Prostate gland (tissue), 2 donors: ENCODE results near the gene GP9. TPM values are rescaled to one million over a fixed set of nuclear protein-coding genes. Genes with fewer than 3 reads are reported as not detected.
"Not testable (repeated sequence)": the region's sequence is repeated elsewhere in the genome, so short reads cannot be mapped to it uniquely, and the experiment has no call there.

ENCODE experiments used
- DNase-seq: peaks from one replicate; pipeline ENCODE4 v3.0.0-alpha.2; 2019; ENCODE audit warnings: low spot score
- H3K27ac ChIP-seq, 2 donors: fragments of 200-600 bp; sonication (generic); 2 replicates each; pipeline ENCODE4 v1.5.1; 2017 to 2019
- H3K27me3 ChIP-seq: fragments of 200-600 bp; sonication (generic); replicated peaks from 2 replicates; pipeline ENCODE4 v1.5.1; 2019; ENCODE audit not compliant: insufficient read depth
- H3K36me3 ChIP-seq, 2 donors: fragments of 200-600 bp; sonication (generic); 1 replicate in 1 of 2; 2 replicates in 1 of 2; pipeline versions ENCODE4 v1.5.1 to v1.8.1; 2017 to 2019
- H3K4me1 ChIP-seq: fragments of 200-600 bp; sonication (generic); replicated peaks from 2 replicates; pipeline ENCODE4 v1.5.1; 2019
- H3K4me3 ChIP-seq, 2 donors: fragments of 200-600 bp; sonication (generic); 2 replicates each; pipeline ENCODE4 v1.5.1; 2017 to 2019
- H3K9me3 ChIP-seq: fragments of 200-600 bp; sonication (generic); 2 replicates; pipeline ENCODE4 v1.5.1; 2017
- POLR2A ChIP-seq: fragments of 450-650 bp; IDR thresholded peaks from one replicate; pipeline ENCODE4 v1.6.1; 2016; ENCODE audit warnings: antibody characterized with exemption, mild to moderate bottlenecking
- POLR2AphosphoS5 ChIP-seq: sonication (generic); formaldehyde crosslinking; IDR thresholded peaks from one replicate; pipeline ENCODE4 v1.6.1; 2017; ENCODE audit warnings: antibody characterized with exemption
- WGBS: methylation state at CpG from one replicate; pipeline ENCODE4 v1.1.5; 2018; 5-methylcytosine and 5-hydroxymethylcytosine counted together
- intact Hi-C: fragments of 100-400 bp; cut with DNase I; formaldehyde crosslinking; loops from one replicate; pipeline ENCODE4 v1.14.2; 2022
- total RNA-seq, 2 donors: library from RNA; depleted of rRNA; stranded (reverse); fragments of >200 nt; gene quantifications; one replicate each; pipeline ENCODE4 v1.1.0, GENCODE V29; 2016
- TF ChIP-seq, protein P1 (sequence below), 4 experiments: fragments of 200-600 bp in 2 of 4; fragments of 450-650 bp in 2 of 4; sonication (generic) in 2 of 4; IDR thresholded peaks; 1 replicate in 3 of 4; 2 replicates in 1 of 4; pipeline ENCODE4 v1.5.1; 2016 to 2019; ENCODE audit warnings: antibody characterized with exemption in 4 of 4, mild to moderate bottlenecking in 2 of 4, moderate library complexity in 2 of 4

Gene GP9
- total RNA-seq, 2 donors from 2014 or later: not detected

DNA sequence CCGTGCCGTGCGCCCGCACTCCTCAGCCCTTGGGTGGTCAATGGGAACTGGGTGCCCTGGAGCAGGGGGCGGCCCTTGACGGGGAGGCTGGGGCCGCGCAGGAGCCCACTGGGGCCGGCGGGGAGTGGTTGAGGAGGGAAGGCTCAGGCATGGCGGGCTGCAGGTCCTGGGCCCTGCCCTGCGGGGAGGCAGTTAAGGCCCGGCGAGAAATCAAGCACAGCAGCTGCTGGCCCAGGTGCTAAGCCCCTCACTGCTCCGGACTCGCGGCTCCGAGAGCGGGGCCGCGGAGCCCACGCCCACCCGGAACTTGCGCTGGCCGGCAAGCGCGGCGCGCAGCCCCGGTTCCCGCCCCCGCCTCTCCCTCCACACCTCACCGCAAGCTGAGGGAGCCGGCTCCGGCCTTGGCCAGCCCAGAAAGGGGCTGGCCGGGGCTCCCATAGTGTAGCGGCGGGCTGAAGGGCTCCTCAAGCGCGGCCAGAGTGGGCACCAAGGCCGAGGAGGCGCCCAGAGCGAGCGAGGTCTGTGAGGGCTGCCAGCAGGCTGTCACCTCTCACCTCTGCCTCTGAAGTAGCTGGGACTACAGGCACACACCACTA, 7.8 kb downstream of the GP9 start:
- H3K4me1 ChIP-seq: peaks cover 2% of the 10 kb centered on the region
- WGBS: 28% methylated on average over 36 of the region's 44 CpGs
- H3K4me3 ChIP-seq: peak overlapping the region in 1 of 2 donors; percentile 7
- H3K27ac ChIP-seq: peak overlapping the region; percentile 54 to 72
- H3K9me3 ChIP-seq: no peaks in the 10 kb centered on the region
- TF ChIP-seq POLR2A (no peak), POLR2AphosphoS5 (no peak)
- TF ChIP-seq, protein P1, sequence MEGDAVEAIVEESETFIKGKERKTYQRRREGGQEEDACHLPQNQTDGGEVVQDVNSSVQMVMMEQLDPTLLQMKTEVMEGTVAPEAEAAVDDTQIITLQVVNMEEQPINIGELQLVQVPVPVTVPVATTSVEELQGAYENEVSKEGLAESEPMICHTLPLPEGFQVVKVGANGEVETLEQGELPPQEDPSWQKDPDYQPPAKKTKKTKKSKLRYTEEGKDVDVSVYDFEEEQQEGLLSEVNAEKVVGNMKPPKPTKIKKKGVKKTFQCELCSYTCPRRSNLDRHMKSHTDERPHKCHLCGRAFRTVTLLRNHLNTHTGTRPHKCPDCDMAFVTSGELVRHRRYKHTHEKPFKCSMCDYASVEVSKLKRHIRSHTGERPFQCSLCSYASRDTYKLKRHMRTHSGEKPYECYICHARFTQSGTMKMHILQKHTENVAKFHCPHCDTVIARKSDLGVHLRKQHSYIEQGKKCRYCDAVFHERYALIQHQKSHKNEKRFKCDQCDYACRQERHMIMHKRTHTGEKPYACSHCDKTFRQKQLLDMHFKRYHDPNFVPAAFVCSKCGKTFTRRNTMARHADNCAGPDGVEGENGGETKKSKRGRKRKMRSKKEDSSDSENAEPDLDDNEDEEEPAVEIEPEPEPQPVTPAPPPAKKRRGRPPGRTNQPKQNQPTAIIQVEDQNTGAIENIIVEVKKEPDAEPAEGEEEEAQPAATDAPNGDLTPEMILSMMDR (IDR thresholded peaks at IDR 0.05): no peak
- DNase-seq: no peak
- intact Hi-C loops: no loop called here
- H3K36me3 ChIP-seq: no peaks in the 10 kb centered on the region
- no peaks in the 10 kb centered on the region for H3K27me3 ChIP-seq

DNA sequence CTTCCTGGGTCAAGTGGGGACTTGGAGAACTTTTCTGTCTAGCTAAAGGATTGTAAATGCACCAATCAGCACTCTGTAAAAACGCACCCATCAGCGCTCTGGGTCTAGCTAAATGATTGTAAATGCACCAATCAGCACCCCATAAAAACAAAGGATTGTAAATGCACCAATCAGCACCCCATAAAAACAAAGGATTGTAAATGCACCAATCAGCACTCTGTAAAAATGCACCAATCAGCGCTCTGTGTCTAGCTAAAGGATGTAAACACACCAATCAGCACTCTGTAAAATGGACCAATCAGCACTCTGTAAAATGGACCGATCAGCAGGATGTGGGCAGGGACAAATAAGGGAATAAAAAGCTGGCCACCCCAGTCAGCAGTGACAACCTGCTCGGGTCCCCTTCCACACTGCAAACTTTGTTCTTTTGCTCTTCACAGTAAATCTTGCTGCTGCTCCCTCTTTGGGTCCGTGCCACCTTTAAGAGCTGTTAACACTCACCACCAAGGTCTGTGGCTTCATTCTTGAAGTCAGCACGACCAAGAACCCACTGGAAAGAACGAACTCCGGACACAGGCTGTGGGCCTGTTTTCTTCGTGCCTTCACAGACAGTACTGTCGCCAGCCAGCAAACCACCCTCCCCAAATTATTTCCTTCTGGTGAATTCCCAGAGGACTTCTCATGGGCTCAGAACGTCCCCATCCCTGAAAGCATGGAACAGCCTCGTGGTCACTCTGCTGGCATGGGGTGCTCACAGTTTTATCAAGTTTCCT, 8.9 kb downstream of the GP9 start:
- H3K4me1 ChIP-seq, H3K4me3 ChIP-seq, intact Hi-C loops, H3K27me3 ChIP-seq, H3K9me3 ChIP-seq, DNase-seq, H3K36me3 ChIP-seq: not testable (repeated sequence)
- WGBS: 92% methylated on average over 13 of the region's 13 CpGs
- H3K27ac ChIP-seq: peak overlapping the region in 1 of 2 donors; percentile 72

GRCh38 chr3:129070086-129070885, 9.7 kb downstream of the GP9 start:
- Histone ChIP-seq H3K4me3 (no peak overlapping the region), H3K27me3 (no peaks in the 10 kb centered on the region), H3K9me3 (no peaks in the 10 kb centered on the region), H3K4me1 (peaks cover 2% of the 10 kb centered on the region), H3K27ac (peak overlapping the region in 1 of 2 donors; percentile 17), H3K36me3 (no peaks in the 10 kb centered on the region)
- no peak for DNase-seq
- TF ChIP-seq, protein P1 (IDR thresholded peaks at IDR 0.05): no peak
- TF ChIP-seq POLR2AphosphoS5 (no peak), POLR2A (no peak)
- WGBS: 93% methylated on average over 8 of the region's 8 CpGs
- intact Hi-C loops: no loop called here

DNA sequence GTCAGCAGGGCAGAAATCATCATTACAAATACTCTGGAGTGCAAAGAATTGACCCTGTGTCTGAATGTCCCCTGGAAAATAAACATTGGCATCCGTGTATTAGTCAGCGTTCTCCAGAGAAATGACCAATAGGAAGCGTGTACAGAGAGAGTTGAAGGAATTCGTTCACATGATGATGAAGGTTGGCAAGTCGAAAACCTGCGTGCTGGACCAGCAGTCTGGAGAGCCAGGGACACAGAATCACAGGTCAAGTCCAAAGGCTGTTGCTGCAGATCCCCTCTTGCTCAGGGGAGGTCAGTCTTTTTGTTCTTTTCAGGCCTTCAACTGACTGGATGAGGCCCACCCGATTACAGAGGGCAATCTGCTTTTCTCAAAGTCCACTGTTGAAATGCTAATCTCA, 16.6 kb downstream of the GP9 start:
- Histone ChIP-seq H3K4me1 (no peaks in the 10 kb centered on the region), H3K4me3 (no peak overlapping the region), H3K27me3 (no peaks in the 10 kb centered on the region), H3K27ac (no peak overlapping the region), H3K9me3 (no peaks in the 10 kb centered on the region), H3K36me3 (no peaks in the 10 kb centered on the region)
- TF ChIP-seq, protein P1 (IDR thresholded peaks at IDR 0.05): no peak
- TF ChIP-seq POLR2AphosphoS5 (peak; percentile 62), POLR2A (no peak)
- DNase-seq: no peak
- intact Hi-C loops: no loop called here
- WGBS: 58% methylated on average over 7 of the region's 7 CpGs

DNA sequence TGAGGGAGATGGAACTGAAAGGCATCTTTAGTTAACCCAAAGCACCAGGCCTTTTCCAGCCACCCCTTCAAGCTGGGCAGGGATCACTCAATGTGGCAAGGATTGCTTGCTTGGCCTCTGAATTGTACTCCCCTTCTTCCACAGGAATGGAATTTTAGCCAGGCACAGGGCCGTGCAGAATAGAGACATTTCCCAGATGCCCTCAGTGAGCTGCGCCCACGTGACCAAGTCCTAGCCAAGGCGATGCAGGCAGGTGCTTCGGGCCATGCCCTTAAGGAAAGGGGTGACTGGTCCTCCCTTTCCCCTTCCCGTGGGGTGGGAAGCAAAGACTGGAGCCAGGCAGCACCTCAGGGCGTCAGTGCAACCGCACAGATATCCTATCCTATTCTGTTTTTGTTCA, 17.9 kb downstream of the GP9 start:
- Histone ChIP-seq H3K4me1 (no peaks in the 10 kb centered on the region), H3K9me3 (no peaks in the 10 kb centered on the region), H3K27ac (no peak overlapping the region), H3K27me3 (no peaks in the 10 kb centered on the region), H3K4me3 (no peak overlapping the region), H3K36me3 (no peaks in the 10 kb centered on the region)
- intact Hi-C loops: no loop called here
- WGBS: 88% methylated on average over 8 of the region's 8 CpGs
- TF ChIP-seq, protein P1 (IDR thresholded peaks at IDR 0.05): no peak
- TF ChIP-seq POLR2A: no peak
- TF ChIP-seq POLR2AphosphoS5: no peak
- no peak for DNase-seq
